Right atrium auricular region (tissue), 2 donors: ENCODE results near the gene B4GALT2. TPM values are rescaled to one million over a fixed set of nuclear protein-coding genes. Genes with fewer than 3 reads are reported as not detected.
A peak's percentile ranks its signal among the peaks of the same experiment; 100 is the strongest.

Experiments used
- DNase-seq: peaks from one replicate; pipeline ENCODE4 v3.0.0-alpha.2; 2019; ENCODE audit warnings: low spot score
- H3K27ac ChIP-seq, 2 donors: fragments of 200-600 bp; sonication (generic); 1 replicate in 1 of 2; 2 replicates in 1 of 2; pipeline ENCODE4 v1.5.1; 2016 to 2019
- H3K27me3 ChIP-seq, 2 donors: fragments of 200-600 bp; sonication (generic); one replicate each; pipeline versions ENCODE4 v1.5.1 to v1.6.0; 2017 to 2019
- H3K36me3 ChIP-seq: fragments of 200-600 bp; sonication (generic); one replicate; pipeline ENCODE4 v1.5.1; 2016
- H3K4me1 ChIP-seq, 2 donors: fragments of 200-600 bp; sonication (generic); one replicate each; pipeline versions ENCODE4 v1.5.1 to v1.6.0; 2017 to 2019
- H3K4me3 ChIP-seq, 2 donors: fragments of 200-600 bp; sonication (generic); 1 replicate in 1 of 2; 2 replicates in 1 of 2; pipeline ENCODE4 v1.5.1; 2017 to 2019; ENCODE audit warnings: mild to moderate bottlenecking in 1 of 2, moderate library complexity in 1 of 2
- H3K9me3 ChIP-seq, 2 donors: fragments of 200-600 bp; sonication (generic); one replicate each; pipeline ENCODE4 v1.5.1; 2019
- total RNA-seq, 2 donors: library from RNA; depleted of rRNA; stranded (reverse); fragments of >200 nt; gene quantifications; one replicate each; pipeline ENCODE4 v1.1.0, GENCODE V29; 2016
- TF ChIP-seq, protein P1 (sequence below), 2 donors: fragments of 200-600 bp; sonication (generic); IDR thresholded peaks; one replicate each; pipeline ENCODE4 v1.5.1; 2019; ENCODE audit warnings: antibody characterized with exemption in 2 of 2

The B4GALT2 gene
- total RNA-seq, 2 donors from 2014 or later, result 33.0 to 48.5 TPM

GRCh38 chr1:43978264-43978550 lies 803 bp upstream of the B4GALT2 start:
- TF ChIP-seq, protein P1, sequence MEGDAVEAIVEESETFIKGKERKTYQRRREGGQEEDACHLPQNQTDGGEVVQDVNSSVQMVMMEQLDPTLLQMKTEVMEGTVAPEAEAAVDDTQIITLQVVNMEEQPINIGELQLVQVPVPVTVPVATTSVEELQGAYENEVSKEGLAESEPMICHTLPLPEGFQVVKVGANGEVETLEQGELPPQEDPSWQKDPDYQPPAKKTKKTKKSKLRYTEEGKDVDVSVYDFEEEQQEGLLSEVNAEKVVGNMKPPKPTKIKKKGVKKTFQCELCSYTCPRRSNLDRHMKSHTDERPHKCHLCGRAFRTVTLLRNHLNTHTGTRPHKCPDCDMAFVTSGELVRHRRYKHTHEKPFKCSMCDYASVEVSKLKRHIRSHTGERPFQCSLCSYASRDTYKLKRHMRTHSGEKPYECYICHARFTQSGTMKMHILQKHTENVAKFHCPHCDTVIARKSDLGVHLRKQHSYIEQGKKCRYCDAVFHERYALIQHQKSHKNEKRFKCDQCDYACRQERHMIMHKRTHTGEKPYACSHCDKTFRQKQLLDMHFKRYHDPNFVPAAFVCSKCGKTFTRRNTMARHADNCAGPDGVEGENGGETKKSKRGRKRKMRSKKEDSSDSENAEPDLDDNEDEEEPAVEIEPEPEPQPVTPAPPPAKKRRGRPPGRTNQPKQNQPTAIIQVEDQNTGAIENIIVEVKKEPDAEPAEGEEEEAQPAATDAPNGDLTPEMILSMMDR (IDR thresholded peaks at IDR 0.05), result no peak
- Histone ChIP-seq H3K4me1 (peaks cover 3 to 51% of the 10 kb centered on the region in 2 donors), H3K36me3 (peaks cover 21% of the 10 kb centered on the region), H3K4me3 (no peak overlapping the region), H3K27me3 (no peaks in the 10 kb centered on the region), H3K9me3 (no peaks in the 10 kb centered on the region), H3K27ac (no peak overlapping the region)
- no peak for DNase-seq

GRCh38 chr1:43979261-43979527 lies 184 bp downstream of the B4GALT2 start:
- H3K27me3 ChIP-seq, result no peaks in the 10 kb centered on the region
- no peaks in the 10 kb centered on the region for H3K9me3 ChIP-seq
- H3K27ac ChIP-seq, result peak overlapping the region; percentile 48 to 62
- TF ChIP-seq, protein P1 (IDR thresholded peaks at IDR 0.05), result no peak
- peaks cover 21% of the 10 kb centered on the region for H3K36me3 ChIP-seq
- peak overlapping the region; percentile 77 to 81 for H3K4me3 ChIP-seq
- peaks cover 3 to 46% of the 10 kb centered on the region in 2 donors for H3K4me1 ChIP-seq
- no peak for DNase-seq

DNA sequence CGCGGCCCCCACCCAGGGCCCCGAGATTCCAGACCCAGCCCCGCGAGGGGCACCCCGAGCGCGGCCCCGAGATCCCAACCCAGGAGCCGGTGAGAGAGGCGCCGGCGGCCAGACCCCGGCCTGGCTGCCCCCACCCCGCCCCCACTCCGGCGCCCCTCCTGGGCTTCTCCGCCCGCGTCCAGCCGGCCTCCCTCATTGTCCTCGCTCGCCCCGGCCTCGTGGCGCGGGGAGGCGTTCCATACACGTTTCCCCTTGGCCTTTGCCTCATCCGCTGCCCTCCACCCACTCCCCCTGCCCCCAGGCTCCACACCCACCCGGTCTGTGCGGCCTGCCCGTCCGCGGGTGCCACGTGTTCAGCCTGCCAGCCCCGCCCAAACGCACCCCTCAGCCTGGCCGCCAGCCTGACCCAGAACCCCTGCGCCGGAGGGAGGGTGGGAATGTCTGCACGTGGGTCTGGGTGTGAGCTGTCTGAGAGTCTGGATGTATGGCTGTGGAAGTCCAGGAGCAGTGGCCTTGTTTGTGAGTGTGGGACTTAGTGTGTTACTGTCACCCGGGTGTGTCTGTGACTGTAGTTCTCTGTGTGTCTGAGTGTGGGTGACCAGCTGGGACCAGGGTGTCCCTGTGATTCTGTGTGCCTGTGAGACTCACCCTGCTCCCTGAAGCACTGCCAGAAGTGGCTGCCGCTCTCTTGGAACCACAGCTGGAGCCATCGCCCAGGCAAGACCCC lies 681 bp downstream of the B4GALT2 start:
- Histone ChIP-seq H3K4me1 (peaks cover 3 to 43% of the 10 kb centered on the region in 2 donors), H3K4me3 (peak overlapping the region; percentile 77 to 81), H3K27ac (peak overlapping the region; percentile 48 to 62), H3K36me3 (peaks cover 21% of the 10 kb centered on the region), H3K9me3 (no peaks in the 10 kb centered on the region), H3K27me3 (no peaks in the 10 kb centered on the region)
- DNase-seq, result no peak
- TF ChIP-seq, protein P1 (IDR thresholded peaks at IDR 0.05), result no peak

GRCh38 chr1:43980255-43981134 lies 1.5 kb downstream of the B4GALT2 start:
- H3K4me3 ChIP-seq, result peak overlapping the region in 1 of 2 donors; percentile 81
- no peak for DNase-seq

GRCh38 chr1:43981135-43981491 lies 2.1 kb downstream of the B4GALT2 start:
- no peak overlapping the region for H3K4me3 ChIP-seq
- TF ChIP-seq, protein P1 (IDR thresholded peaks at IDR 0.05), result no peak
- H3K36me3 ChIP-seq, result peaks cover 27% of the 10 kb centered on the region
- H3K27me3 ChIP-seq, result no peaks in the 10 kb centered on the region
- peaks cover under 1 to 35% of the 10 kb centered on the region in 2 donors for H3K4me1 ChIP-seq
- DNase-seq, result no peak
- no peaks in the 10 kb centered on the region for H3K9me3 ChIP-seq
- no peak overlapping the region for H3K27ac ChIP-seq

More at GRCh38 chr1:43980255-43981134, 1.5 kb downstream of the B4GALT2 start:
- Histone ChIP-seq H3K27ac (peak overlapping the region; percentile 48 to 62), H3K27me3 (no peaks in the 10 kb centered on the region), H3K36me3 (peaks cover 24% of the 10 kb centered on the region), H3K4me1 (peaks cover 3 to 42% of the 10 kb centered on the region in 2 donors), H3K9me3 (no peaks in the 10 kb centered on the region)
- TF ChIP-seq, protein P1 (IDR thresholded peaks at IDR 0.05), result no peak
